Measurements from ENCODE around the gene TMEM106B. TPM values are rescaled to one million over a fixed set of nuclear protein-coding genes. Genes with fewer than 3 reads are reported as not detected.
"Not testable (repeated sequence)": the region's sequence is repeated elsewhere in the genome, so short reads cannot be mapped to it uniquely, and the experiment has no call there.

Gene TMEM106B
- 18.1 and 22.1 TPM in 2 replicates for total RNA-seq

GRCh38 chr7:12211054-12211710, at the start of gene TMEM106B:
TMEM106B (plus strand) TSS chr7:12211294; CDS start chr7:12214811, 3,517 bp downstream.
- peaks cover 8% of the 10 kb centered on the region for H3K27me3 Mint-ChIP-seq
- no peaks in the 10 kb centered on the region for H3K9me3 Mint-ChIP-seq
- peak within 1 kb of the TSS; percentile 91 for H3K4me3 Mint-ChIP-seq
- peak; percentile 92 for DNase-seq
- H3K27ac Mint-ChIP-seq, result peak within 1 kb of the TSS; percentile 90
- peak; percentile 92 for ATAC-seq (ENCODE audit: low read depth)
- intact Hi-C loops (cut with micrococcal nuclease), result loop anchor here (1.0 to 5.0 kb wide), 7 partner anchors 12 to 1271 kb away; a partner anchor contains a TSS
- ChIA-PET CTCF (interaction anchor here (1.2 kb wide), 1 partner anchor 111 kb away, joined by 3 read pairs; no protein-coding TSS in a partner anchor), POLR2A (interaction anchor here (0.6 to 2.5 kb wide), 6 partner anchors 9 to 1271 kb away, joined by 3 to 12 read pairs (median 6); partner anchors contain the start of gene ARL4A)
- H3K4me1 Mint-ChIP-seq, result peaks cover 21% of the 10 kb centered on the region
- no peak for TF ChIP-seq CTCF (IDR thresholded peaks at IDR 0.05)
- peaks cover 22% of the 10 kb centered on the region for H3K36me3 Mint-ChIP-seq (ENCODE audit: low read depth)

GRCh38 chr7:12162415-12163113, 48.5 kb upstream of the TMEM106B start:
- POLR2A ChIA-PET, result no interaction called here
- Mint-ChIP-seq H3K27ac (no peak overlapping the region), H3K4me3 (no peak overlapping the region)

GRCh38 chr7:12168065-12168464, 43.0 kb upstream of the TMEM106B start:
- ATAC-seq (ENCODE audit: low read depth); H3K4me1 Mint-ChIP-seq; CTCF ChIA-PET; H3K4me3 Mint-ChIP-seq; intact Hi-C loops (cut with micrococcal nuclease); H3K36me3 Mint-ChIP-seq (ENCODE audit: low read depth); DNase-seq; H3K27ac Mint-ChIP-seq; POLR2A ChIA-PET: not testable (repeated sequence)
- Mint-ChIP-seq H3K9me3 (peaks cover 18% of the 10 kb centered on the region), H3K27me3 (peaks cover 15% of the 10 kb centered on the region)

More at GRCh38 chr7:12162415-12163113, 48.5 kb upstream of the TMEM106B start:
- no peaks in the 10 kb centered on the region for H3K36me3 Mint-ChIP-seq (ENCODE audit: low read depth)
- CTCF ChIA-PET, result no interaction called here
- no peaks in the 10 kb centered on the region for H3K4me1 Mint-ChIP-seq
- ATAC-seq (ENCODE audit: low read depth) (no peak), DNase-seq (no peak)
- intact Hi-C loops (cut with micrococcal nuclease), result no loop called here
- H3K27me3 Mint-ChIP-seq, result no peaks in the 10 kb centered on the region
- TF ChIP-seq CTCF (IDR thresholded peaks at IDR 0.05), result no peak
- H3K9me3 Mint-ChIP-seq, result peaks cover 2% of the 10 kb centered on the region

GRCh38 chr7:12169981-12170820, 40.9 kb upstream of the TMEM106B start:
- peaks cover 18% of the 10 kb centered on the region for H3K9me3 Mint-ChIP-seq
- H3K36me3 Mint-ChIP-seq (ENCODE audit: low read depth); ATAC-seq (ENCODE audit: low read depth); H3K27ac Mint-ChIP-seq; DNase-seq; intact Hi-C loops (cut with micrococcal nuclease); H3K4me1 Mint-ChIP-seq; CTCF ChIA-PET; H3K4me3 Mint-ChIP-seq; POLR2A ChIA-PET: not testable (repeated sequence)
- peaks cover 20% of the 10 kb centered on the region for H3K27me3 Mint-ChIP-seq

GRCh38 chr7:12173671-12174070, 37.4 kb upstream of the TMEM106B start:
- Mint-ChIP-seq H3K27me3 (peaks cover 20% of the 10 kb centered on the region), H3K9me3 (peaks cover 6% of the 10 kb centered on the region), H3K4me3 (no peak overlapping the region), H3K27ac (no peak overlapping the region), H3K36me3 (ENCODE audit: low read depth) (no peaks in the 10 kb centered on the region), H3K4me1 (no peaks in the 10 kb centered on the region)
- no peak for ATAC-seq (ENCODE audit: low read depth)
- no peak for DNase-seq
- intact Hi-C loops (cut with micrococcal nuclease), result no loop called here
- no peak for TF ChIP-seq CTCF (IDR thresholded peaks at IDR 0.05)
- ChIA-PET CTCF (no interaction called here), POLR2A (no interaction called here)

All from activated B cell treated with CpG ODN at 0.5 μM for 24 hours (primary cell).